Epithelial cell of prostate (primary cell): ENCODE measurements around the gene RALGAPA1.
"Not testable (repeated sequence)": the region's sequence is repeated elsewhere in the genome, so short reads cannot be mapped to it uniquely, and the experiment has no call there.

Experiments
- DNase-seq: peaks from one replicate; pipeline ENCODE4 v3.0.0-alpha.2; 2011; ENCODE audit warnings: low read depth, low spot score
- H3K27ac ChIP-seq: fragments of 450-650 bp; 2 replicates; pipeline ENCODE4 v1.5.1; 2017; ENCODE audit warnings: mild to moderate bottlenecking

RALGAPA1 gene

GRCh38 chr14:35808638-35809563, at the start of gene RALGAPA1:
Gene RALGAPA1, minus strand, starts transcription at chr14:35809295. Its CDS starts 460 bp downstream, at chr14:35808835.
- peak within 1 kb of the TSS; percentile 91 for H3K27ac ChIP-seq
- peak; percentile 89 for DNase-seq

- DNase-seq, result peak; percentile 78
- H3K27ac ChIP-seq, result peak overlapping the region; percentile 50
These were observed 49.6 kb upstream of the RALGAPA1 start for GRCh38 chr14:35858521-35859209.

GRCh38 chr14:35855876-35856481, 46.9 kb upstream of the RALGAPA1 start:
- no peak overlapping the region for H3K27ac ChIP-seq

GRCh38 chr14:35854696-35855270, 45.7 kb upstream of the RALGAPA1 start:
- H3K27ac ChIP-seq, result no peak overlapping the region
- DNase-seq, result no peak

More at GRCh38 chr14:35855876-35856481, 46.9 kb upstream of the RALGAPA1 start:
- no peak for DNase-seq

- no peak overlapping the region for H3K27ac ChIP-seq
- no peak for DNase-seq
These were observed 44.1 kb upstream of the RALGAPA1 start for GRCh38 chr14:35853225-35853624.

- H3K27ac ChIP-seq, result no peak overlapping the region
- DNase-seq, result no peak
These were observed 42.7 kb upstream of the RALGAPA1 start for GRCh38 chr14:35851823-35852222.

- no peak overlapping the region for H3K27ac ChIP-seq
- DNase-seq, result no peak
These were observed 40.0 kb upstream of the RALGAPA1 start for GRCh38 chr14:35849122-35849521.

GRCh38 chr14:35847636-35848035, 38.5 kb upstream of the RALGAPA1 start:
- DNase-seq, result no peak
- no peak overlapping the region for H3K27ac ChIP-seq

- no peak overlapping the region for H3K27ac ChIP-seq
- no peak for DNase-seq
These were observed 35.4 kb upstream of the RALGAPA1 start for GRCh38 chr14:35844494-35844893.

- H3K27ac ChIP-seq, DNase-seq: not testable (repeated sequence)
These were observed 33.1 kb upstream of the RALGAPA1 start for GRCh38 chr14:35842245-35842644.

- H3K27ac ChIP-seq, DNase-seq: not testable (repeated sequence)
These were observed 32.6 kb upstream of the RALGAPA1 start for GRCh38 chr14:35841704-35842103.

GRCh38 chr14:35835208-35835982, 26.3 kb upstream of the RALGAPA1 start:
- no peak overlapping the region for H3K27ac ChIP-seq
- DNase-seq, result no peak

- H3K27ac ChIP-seq, result no peak overlapping the region
- DNase-seq, result no peak
These were observed 20.4 kb upstream of the RALGAPA1 start for GRCh38 chr14:35829449-35829848.

- H3K27ac ChIP-seq, result no peak overlapping the region
- no peak for DNase-seq
These were observed 18.8 kb upstream of the RALGAPA1 start for GRCh38 chr14:35827678-35828472.

- DNase-seq, result no peak
- peak overlapping the region; percentile 89 for H3K27ac ChIP-seq
These were observed 17.9 kb upstream of the RALGAPA1 start for GRCh38 chr14:35826952-35827416.

GRCh38 chr14:35826218-35826951, 17.3 kb upstream of the RALGAPA1 start, which contains the start of gene BRMS1L:
Gene BRMS1L, plus strand, starts transcription at chr14:35826338. Its CDS starts 179 bp downstream, at chr14:35826517.
- H3K27ac ChIP-seq, result peak within 1 kb of the TSS; percentile 89
- DNase-seq, result peak; percentile 36

- peak overlapping the region; percentile 89 for H3K27ac ChIP-seq
- peak; percentile 84 for DNase-seq
These were observed 16.8 kb upstream of the RALGAPA1 start for GRCh38 chr14:35825968-35826217.

GRCh38 chr14:35824446-35825165, 15.5 kb upstream of the RALGAPA1 start:
- not testable (repeated sequence) for DNase-seq, H3K27ac ChIP-seq
